Mesenchymal stem cell (in vitro differentiated cells and primary cell): Measurements from ENCODE around the gene ADSL.

ENCODE experiments used
- DNase-seq: peaks from one replicate; pipeline ENCODE4 v3.0.0-alpha.2; 2013
- H2AFZ ChIP-seq: one replicate; pipeline ENCODE4 v1.6.1; 2013; ENCODE audit warnings: low read depth, mild to moderate bottlenecking, control low read depth, inconsistent platforms, low read length, moderate library complexity
- H2AK5ac ChIP-seq: 2 replicates; pipeline ENCODE4 v1.6.1; 2013; ENCODE audit warnings: low read length, moderate library complexity, mild to moderate bottlenecking, inconsistent platforms; ENCODE audit not compliant: severe bottlenecking
- H2BK120ac ChIP-seq: one replicate; pipeline ENCODE4 v1.6.1; 2013; ENCODE audit warnings: low read depth, mild to moderate bottlenecking, inconsistent platforms, low read length, moderate library complexity
- H2BK12ac ChIP-seq, 2 experiments: one replicate each; pipeline ENCODE4 v1.6.1; 2013; ENCODE audit warnings: inconsistent platforms in 2 of 2, low read length in 2 of 2, mild to moderate bottlenecking in 2 of 2, moderate library complexity in 2 of 2, control low read depth in 1 of 2
- H2BK15ac ChIP-seq: one replicate; pipeline ENCODE4 v1.6.1; 2013; ENCODE audit warnings: mild to moderate bottlenecking, low read depth, inconsistent platforms; ENCODE audit not compliant: poor library complexity, severe bottlenecking
- H2BK5ac ChIP-seq: 2 replicates; pipeline ENCODE4 v1.6.1; 2013; ENCODE audit warnings: low read depth, mild to moderate bottlenecking, low read length, control low read depth, inconsistent platforms; ENCODE audit not compliant: poor library complexity, severe bottlenecking
- H3K14ac ChIP-seq, 2 experiments: one replicate each; pipeline ENCODE4 v1.6.1; 2013; ENCODE audit warnings: inconsistent platforms in 2 of 2, low read length in 2 of 2, control low read depth in 1 of 2, mild to moderate bottlenecking in 1 of 2, moderate library complexity in 1 of 2
- H3K18ac ChIP-seq, 2 experiments: one replicate each; pipeline ENCODE4 v1.6.1; 2013; ENCODE audit warnings: inconsistent platforms in 2 of 2, low read length in 2 of 2, control low read depth in 1 of 2, low read depth in 1 of 2, mild to moderate bottlenecking in 1 of 2
- H3K23ac ChIP-seq, 2 experiments: one replicate each; pipeline ENCODE4 v1.6.1; 2013; ENCODE audit warnings: inconsistent platforms in 2 of 2, low read length in 2 of 2, mild to moderate bottlenecking in 2 of 2, moderate library complexity in 2 of 2, control low read depth in 1 of 2
- H3K27ac ChIP-seq: 2 replicates; pipeline ENCODE4 v1.5.1; 2013; ENCODE audit warnings: mild to moderate bottlenecking, moderate library complexity, low read length, control low read depth, inconsistent platforms; ENCODE audit not compliant: poor library complexity, severe bottlenecking
- H3K27me3 ChIP-seq, 2 experiments: 2 replicates each; pipeline versions ENCODE4 v1.6.1 to v1.7.0; 2013; ENCODE audit warnings: low read length in 2 of 2, mild to moderate bottlenecking in 2 of 2, moderate library complexity in 2 of 2, control low read depth in 1 of 2, inconsistent platforms in 1 of 2; ENCODE audit not compliant: control insufficient read depth in 1 of 2, insufficient read depth in 1 of 2
- H3K36me3 ChIP-seq, 2 experiments: 2 replicates each; pipeline versions ENCODE4 v1.6.1 to v1.7.0; 2013; ENCODE audit warnings: low read length in 2 of 2, control low read depth in 1 of 2, inconsistent platforms in 1 of 2, low read depth in 1 of 2, mild to moderate bottlenecking in 1 of 2; ENCODE audit not compliant: insufficient read depth in 2 of 2, control insufficient read depth in 1 of 2
- H3K4ac ChIP-seq, 2 experiments: one replicate each; pipeline ENCODE4 v1.6.1; 2013; ENCODE audit warnings: inconsistent platforms in 2 of 2, low read length in 2 of 2, mild to moderate bottlenecking in 2 of 2, moderate library complexity in 2 of 2, control low read depth in 1 of 2, low read depth in 1 of 2
- H3K4me1 ChIP-seq: 2 replicates; pipeline ENCODE4 v1.6.1; 2013; ENCODE audit warnings: low read depth, low read length, control low read depth; ENCODE audit not compliant: control insufficient read depth, insufficient read depth
- H3K4me2 ChIP-seq: 2 replicates; pipeline ENCODE4 v1.6.1; 2013; ENCODE audit warnings: low read length, mild to moderate bottlenecking, inconsistent platforms; ENCODE audit not compliant: poor library complexity, severe bottlenecking
- H3K4me3 ChIP-seq, 2 experiments: 2 replicates each; pipeline versions ENCODE4 v1.5.1 to v1.7.0; 2013; ENCODE audit warnings: low read length in 2 of 2, mild to moderate bottlenecking in 2 of 2, control low read depth in 1 of 2, low read depth in 1 of 2; ENCODE audit not compliant: insufficient read depth in 1 of 2
- H3K79me1 ChIP-seq: replicated peaks from 2 replicates; pipeline ENCODE4 v1.6.1; 2013; ENCODE audit warnings: mild to moderate bottlenecking, control low read depth, low read length, inconsistent platforms; ENCODE audit not compliant: poor library complexity, severe bottlenecking
- H3K9ac ChIP-seq: 2 replicates; pipeline ENCODE4 v1.7.0; 2013; ENCODE audit warnings: mild to moderate bottlenecking, low read length, moderate library complexity
- H3K9me3 ChIP-seq: 2 replicates; pipeline ENCODE4 v1.7.0; 2013; ENCODE audit warnings: mild to moderate bottlenecking, low read length; ENCODE audit not compliant: control insufficient read depth
- H4K8ac ChIP-seq: one replicate; pipeline ENCODE4 v1.6.1; 2013; ENCODE audit warnings: inconsistent platforms, mild to moderate bottlenecking, low read length, moderate library complexity
- H4K91ac ChIP-seq: one replicate; pipeline ENCODE4 v1.6.1; 2013; ENCODE audit warnings: mild to moderate bottlenecking, low read length, inconsistent platforms
- WGBS: methylation state at CpG from one replicate; pipeline ENCODE4 v1.1.7; 2013; ENCODE audit warnings: mixed read lengths; 5-methylcytosine and 5-hydroxymethylcytosine counted together

The ADSL gene

DNA sequence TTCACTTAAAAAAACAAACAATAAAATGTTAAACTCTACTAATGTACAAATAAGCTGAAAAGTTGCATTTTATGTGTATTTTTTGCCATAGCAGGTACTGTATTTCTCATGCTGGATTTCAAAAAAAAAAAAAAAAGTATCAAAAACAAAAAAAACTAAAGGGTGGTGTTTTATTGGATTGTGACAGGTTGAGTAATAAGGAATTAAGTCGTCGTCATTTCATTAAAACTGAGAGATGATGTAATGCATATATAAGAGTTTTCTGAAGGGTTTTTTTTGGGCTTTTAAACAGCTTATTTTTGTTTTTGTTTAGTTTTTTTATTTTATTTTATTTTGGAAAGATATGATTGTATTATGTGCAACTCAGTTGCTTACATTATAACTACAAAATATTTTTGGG lies 10.9 kb upstream of the ADSL start:
- no peak overlapping the region for H4K91ac ChIP-seq
- no peak overlapping the region for H4K8ac ChIP-seq
- H3K9ac ChIP-seq = no peak overlapping the region
- 91% methylated on average over 2 of the region's 2 CpGs for WGBS
- H3K18ac ChIP-seq = no peak overlapping the region
- peaks cover 2% of the 10 kb centered on the region for H3K79me1 ChIP-seq
- H2BK15ac ChIP-seq = no peak overlapping the region
- no peak overlapping the region for H2BK12ac ChIP-seq
- H2AK5ac ChIP-seq = no peak overlapping the region
- no peak overlapping the region for H2BK5ac ChIP-seq
- no peak for DNase-seq
- H3K4me2 ChIP-seq = no peak overlapping the region
- no peaks in the 10 kb centered on the region for H3K9me3 ChIP-seq
- H2BK120ac ChIP-seq = no peak overlapping the region
- no peak overlapping the region for H3K4me3 ChIP-seq
- H3K27ac ChIP-seq = no peak overlapping the region
- H3K27me3 ChIP-seq = no peaks in the 10 kb centered on the region
- no peak overlapping the region for H3K4ac ChIP-seq
- no peak overlapping the region for H3K14ac ChIP-seq
- peaks cover 9 to 30% of the 10 kb centered on the region in 2 experiments for H3K36me3 ChIP-seq
- H2AFZ ChIP-seq = no peak overlapping the region
- H3K23ac ChIP-seq = no peak overlapping the region
- H3K4me1 ChIP-seq = peaks cover 5% of the 10 kb centered on the region

DNA sequence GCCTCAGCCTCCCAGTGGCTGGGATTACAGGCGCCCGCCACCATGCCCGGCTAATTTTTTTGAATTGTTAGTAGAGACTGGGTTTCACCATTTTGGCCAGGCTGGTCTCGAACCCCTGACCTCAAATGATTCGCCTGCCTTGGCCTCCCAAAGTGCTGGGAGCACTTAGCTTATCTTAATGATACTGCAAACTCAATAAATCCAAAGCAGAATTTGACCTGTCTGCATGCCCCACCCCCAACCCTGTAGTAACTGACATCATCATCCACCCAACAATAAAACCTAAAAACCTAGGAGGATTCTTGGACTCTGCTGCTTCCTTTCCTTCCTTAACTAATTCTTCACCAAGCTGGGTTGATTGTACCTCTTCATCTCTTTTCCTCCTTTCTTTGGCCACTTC lies 6.3 kb upstream of the ADSL start:
- H3K4me3 ChIP-seq = no peak overlapping the region
- WGBS = 94% methylated on average over 5 of the region's 5 CpGs
- no peak overlapping the region for H2BK15ac ChIP-seq
- no peak overlapping the region for H2AK5ac ChIP-seq
- no peak for DNase-seq
- peaks cover 3 to 7% of the 10 kb centered on the region in 2 experiments for H3K36me3 ChIP-seq
- no peak overlapping the region for H2BK5ac ChIP-seq
- no peak overlapping the region for H3K14ac ChIP-seq
- no peak overlapping the region for H3K18ac ChIP-seq
- no peak overlapping the region for H3K27ac ChIP-seq
- H3K23ac ChIP-seq = no peak overlapping the region
- H2AFZ ChIP-seq = no peak overlapping the region
- H2BK12ac ChIP-seq = no peak overlapping the region
- H2BK120ac ChIP-seq = no peak overlapping the region
- no peak overlapping the region for H3K4ac ChIP-seq
- H3K9me3 ChIP-seq = no peaks in the 10 kb centered on the region
- H3K79me1 ChIP-seq = no peaks in the 10 kb centered on the region
- no peak overlapping the region for H4K91ac ChIP-seq
- no peak overlapping the region for H4K8ac ChIP-seq
- H3K27me3 ChIP-seq = no peaks in the 10 kb centered on the region
- no peak overlapping the region for H3K9ac ChIP-seq
- H3K4me2 ChIP-seq = no peak overlapping the region
- H3K4me1 ChIP-seq = peaks cover 2% of the 10 kb centered on the region

DNA sequence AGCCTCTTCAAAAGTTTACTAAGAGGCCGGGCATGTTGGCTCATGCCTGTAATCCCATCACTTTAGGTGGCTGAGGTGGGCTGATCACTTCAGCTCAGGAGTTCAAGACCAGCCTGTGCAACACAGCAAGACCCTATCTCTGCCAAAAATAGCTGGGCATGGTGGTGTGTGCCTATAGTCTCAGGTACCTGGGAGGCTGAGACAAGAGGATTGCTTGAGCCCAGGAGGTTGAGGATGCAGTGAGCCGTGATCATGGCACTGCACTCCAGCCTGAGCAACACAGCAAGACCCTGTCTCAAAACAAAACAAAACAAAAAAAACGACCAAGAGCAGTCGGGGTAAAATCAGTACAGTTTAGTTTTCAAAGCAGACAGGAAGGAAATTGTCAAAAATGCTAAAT lies 4.7 kb upstream of the ADSL start:
- Histone ChIP-seq H3K79me1 (no peaks in the 10 kb centered on the region), H3K14ac (no peak overlapping the region), H4K8ac (no peak overlapping the region), H2AFZ (no peak overlapping the region), H3K36me3 (peaks cover 0 to 7% of the 10 kb centered on the region in 2 experiments), H3K18ac (no peak overlapping the region), H3K27me3 (no peaks in the 10 kb centered on the region), H2BK120ac (no peak overlapping the region), H2AK5ac (no peak overlapping the region), H3K4me2 (no peak overlapping the region), H3K4me1 (peaks cover 9% of the 10 kb centered on the region), H3K9ac (no peak overlapping the region), H2BK15ac (no peak overlapping the region), H3K27ac (no peak overlapping the region), H2BK12ac (no peak overlapping the region), H3K23ac (no peak overlapping the region), H4K91ac (no peak overlapping the region), H2BK5ac (no peak overlapping the region), H3K4ac (no peak overlapping the region), H3K4me3 (no peak overlapping the region), H3K9me3 (no peaks in the 10 kb centered on the region)
- DNase-seq = no peak
- 100% methylated on average over 2 of the region's 4 CpGs for WGBS

DNA sequence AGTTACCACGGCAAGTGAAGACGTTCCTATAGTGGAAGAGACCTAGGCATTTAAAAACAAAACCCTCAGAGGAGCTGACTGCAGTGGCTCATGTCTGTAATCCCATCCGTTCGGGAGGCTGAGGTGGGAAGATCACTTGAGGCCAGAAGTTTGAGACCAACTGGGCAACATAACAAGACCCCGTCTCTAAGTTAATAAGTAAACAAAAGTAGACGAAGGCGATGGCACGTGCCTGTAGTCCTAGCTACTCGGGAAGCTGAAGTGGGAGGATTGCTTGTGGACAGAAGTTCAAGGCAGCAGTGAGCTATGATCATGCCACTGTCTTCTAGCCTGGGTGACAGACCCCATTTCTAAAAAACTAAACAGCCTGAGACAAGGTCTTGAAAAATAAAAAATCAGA lies 3.8 kb upstream of the ADSL start:
- no peak overlapping the region for H4K8ac ChIP-seq
- H3K14ac ChIP-seq = no peak overlapping the region
- no peak overlapping the region for H2BK12ac ChIP-seq
- H2BK120ac ChIP-seq = no peak overlapping the region
- H3K9me3 ChIP-seq = no peaks in the 10 kb centered on the region
- H3K4ac ChIP-seq = no peak overlapping the region
- no peak overlapping the region for H3K23ac ChIP-seq
- no peak for DNase-seq
- H4K91ac ChIP-seq = no peak overlapping the region
- H3K27me3 ChIP-seq = no peaks in the 10 kb centered on the region
- H3K4me2 ChIP-seq = no peak overlapping the region
- H2BK5ac ChIP-seq = no peak overlapping the region
- H3K4me1 ChIP-seq = peaks cover 9% of the 10 kb centered on the region
- no peak overlapping the region for H2AFZ ChIP-seq
- no peak overlapping the region for H2BK15ac ChIP-seq
- H2AK5ac ChIP-seq = no peak overlapping the region
- no peak overlapping the region for H3K4me3 ChIP-seq
- H3K9ac ChIP-seq = no peak overlapping the region
- 91% methylated on average over 9 of the region's 9 CpGs for WGBS
- H3K18ac ChIP-seq = no peak overlapping the region
- no peak overlapping the region for H3K27ac ChIP-seq
- no peaks in the 10 kb centered on the region for H3K79me1 ChIP-seq
- H3K36me3 ChIP-seq = peaks cover 0 to 6% of the 10 kb centered on the region in 2 experiments
